Suprapubic skin (tissue), 4 donors: Measurements from ENCODE around the gene AAK1. TPM values are rescaled to one million over a fixed set of nuclear protein-coding genes. Genes with fewer than 3 reads are reported as not detected.
"Not testable (repeated sequence)": the region's sequence is repeated elsewhere in the genome, so short reads cannot be mapped to it uniquely, and the experiment has no call there.

Experiments used
- DNase-seq, 2 donors: peaks; one replicate each; pipeline ENCODE4 v3.0.0-alpha.2; 2019; ENCODE audit warnings: low spot score in 2 of 2
- H3K27ac ChIP-seq: fragments of 200-600 bp; sonication (generic); one replicate; pipeline ENCODE4 v1.5.1; 2019
- H3K27me3 ChIP-seq: fragments of 200-600 bp; sonication (generic); one replicate; pipeline ENCODE4 v1.5.1; 2019
- H3K36me3 ChIP-seq: fragments of 200-600 bp; sonication (generic); one replicate; pipeline ENCODE4 v1.5.1; 2019
- H3K4me1 ChIP-seq: fragments of 200-600 bp; sonication (generic); one replicate; pipeline ENCODE4 v1.5.1; 2019
- H3K4me3 ChIP-seq: fragments of 200-600 bp; sonication (generic); one replicate; pipeline ENCODE4 v1.5.1; 2019; ENCODE audit warnings: mild to moderate bottlenecking
- H3K9me3 ChIP-seq: fragments of 200-600 bp; sonication (generic); one replicate; pipeline ENCODE4 v1.5.1; 2019
- EP300 ChIP-seq: sonication (generic); formaldehyde crosslinking; IDR thresholded peaks from one replicate; pipeline ENCODE4 v1.6.1; 2017; ENCODE audit warnings: antibody characterized with exemption
- POLR2A ChIP-seq, 2 donors: fragments of 450-650 bp; IDR thresholded peaks; one replicate each; pipeline ENCODE4 v1.6.1; 2017; ENCODE audit warnings: antibody characterized with exemption in 2 of 2, mild to moderate bottlenecking in 2 of 2, moderate library complexity in 2 of 2
- POLR2AphosphoS5 ChIP-seq, 3 donors: sonication (generic); formaldehyde crosslinking; IDR thresholded peaks; one replicate each; pipeline ENCODE4 v1.6.1; 2017; ENCODE audit warnings: antibody characterized with exemption in 3 of 3
- WGBS: methylation state at CpG from one replicate; pipeline ENCODE4 v1.1.5; 2018; 5-methylcytosine and 5-hydroxymethylcytosine counted together
- total RNA-seq, 4 donors: library from RNA; depleted of rRNA; stranded (reverse); fragments of >200 nt; gene quantifications; one replicate each; pipeline ENCODE4 v1.1.0, GENCODE V29; 2016
- TF ChIP-seq, protein P1 (sequence below), 2 donors: fragments of 200-600 bp in 1 of 2; fragments of 450-650 bp in 1 of 2; sonication (generic) in 1 of 2; IDR thresholded peaks; one replicate each; pipeline ENCODE4 v1.5.1; 2016 to 2019; ENCODE audit warnings: antibody characterized with exemption in 2 of 2, mild to moderate bottlenecking in 1 of 2, moderate library complexity in 1 of 2

The AAK1 gene
- total RNA-seq, 4 donors from 2014 or later = 26.4 to 48.4 (median 32.7) TPM

DNA sequence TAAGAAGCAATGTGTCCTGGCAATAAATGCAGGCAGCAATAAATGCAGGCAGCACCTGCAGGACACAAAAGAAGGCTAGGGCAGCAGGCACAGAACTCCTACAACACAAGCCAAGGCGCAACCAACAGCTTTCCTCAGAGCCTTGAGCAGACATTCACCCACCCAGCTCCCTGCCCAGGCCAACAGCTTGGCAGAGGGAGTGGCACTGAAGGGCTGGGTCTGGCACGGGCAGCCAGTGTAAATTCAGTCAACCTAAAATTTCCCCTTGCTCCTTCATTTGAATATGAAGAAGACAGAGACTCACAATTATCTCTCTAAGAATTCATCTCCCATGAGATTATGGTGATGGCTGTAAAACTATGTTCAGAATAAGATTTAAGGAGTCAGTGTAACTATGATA, 35.4 kb downstream of the AAK1 start:
- DNase-seq = no peak
- no peaks in the 10 kb centered on the region for H3K27me3 ChIP-seq
- TF ChIP-seq POLR2AphosphoS5 (IDR thresholded peaks at IDR 0.05) = no peak
- no peak for TF ChIP-seq EP300
- TF ChIP-seq POLR2A (IDR thresholded peaks at IDR 0.05) = no peak
- TF ChIP-seq, protein P1, sequence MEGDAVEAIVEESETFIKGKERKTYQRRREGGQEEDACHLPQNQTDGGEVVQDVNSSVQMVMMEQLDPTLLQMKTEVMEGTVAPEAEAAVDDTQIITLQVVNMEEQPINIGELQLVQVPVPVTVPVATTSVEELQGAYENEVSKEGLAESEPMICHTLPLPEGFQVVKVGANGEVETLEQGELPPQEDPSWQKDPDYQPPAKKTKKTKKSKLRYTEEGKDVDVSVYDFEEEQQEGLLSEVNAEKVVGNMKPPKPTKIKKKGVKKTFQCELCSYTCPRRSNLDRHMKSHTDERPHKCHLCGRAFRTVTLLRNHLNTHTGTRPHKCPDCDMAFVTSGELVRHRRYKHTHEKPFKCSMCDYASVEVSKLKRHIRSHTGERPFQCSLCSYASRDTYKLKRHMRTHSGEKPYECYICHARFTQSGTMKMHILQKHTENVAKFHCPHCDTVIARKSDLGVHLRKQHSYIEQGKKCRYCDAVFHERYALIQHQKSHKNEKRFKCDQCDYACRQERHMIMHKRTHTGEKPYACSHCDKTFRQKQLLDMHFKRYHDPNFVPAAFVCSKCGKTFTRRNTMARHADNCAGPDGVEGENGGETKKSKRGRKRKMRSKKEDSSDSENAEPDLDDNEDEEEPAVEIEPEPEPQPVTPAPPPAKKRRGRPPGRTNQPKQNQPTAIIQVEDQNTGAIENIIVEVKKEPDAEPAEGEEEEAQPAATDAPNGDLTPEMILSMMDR (IDR thresholded peaks at IDR 0.05) = no peak
- peaks cover 8% of the 10 kb centered on the region for H3K4me1 ChIP-seq
- no peak overlapping the region for H3K27ac ChIP-seq
- no peaks in the 10 kb centered on the region for H3K36me3 ChIP-seq
- H3K9me3 ChIP-seq = no peaks in the 10 kb centered on the region
- 29% methylated on average over 2 of the region's 2 CpGs for WGBS
- H3K4me3 ChIP-seq = no peak overlapping the region

DNA sequence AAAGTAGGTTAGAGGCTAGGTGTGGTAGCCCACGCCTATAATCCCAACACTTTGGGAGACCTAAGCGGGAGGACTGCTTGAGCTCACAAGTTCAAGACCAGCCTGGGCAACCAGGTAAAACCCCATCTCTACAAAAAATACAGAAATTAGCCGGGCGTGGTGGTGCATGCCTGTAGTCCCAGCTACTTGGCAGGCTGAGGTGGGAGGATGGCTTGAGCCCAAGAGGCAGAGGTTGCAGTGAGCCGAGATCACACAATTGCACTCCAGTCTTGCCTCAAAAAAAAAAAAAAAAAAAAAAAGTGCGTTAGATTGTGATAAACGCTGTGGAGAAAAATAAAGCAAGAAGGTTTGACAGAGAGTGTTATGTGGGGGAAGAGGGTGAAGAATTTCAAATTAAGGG, 36.8 kb downstream of the AAK1 start:
- H3K4me1 ChIP-seq, H3K9me3 ChIP-seq, H3K36me3 ChIP-seq, DNase-seq, H3K27me3 ChIP-seq, H3K4me3 ChIP-seq, H3K27ac ChIP-seq: not testable (repeated sequence)
- WGBS = 51% methylated on average over 7 of the region's 7 CpGs

DNA sequence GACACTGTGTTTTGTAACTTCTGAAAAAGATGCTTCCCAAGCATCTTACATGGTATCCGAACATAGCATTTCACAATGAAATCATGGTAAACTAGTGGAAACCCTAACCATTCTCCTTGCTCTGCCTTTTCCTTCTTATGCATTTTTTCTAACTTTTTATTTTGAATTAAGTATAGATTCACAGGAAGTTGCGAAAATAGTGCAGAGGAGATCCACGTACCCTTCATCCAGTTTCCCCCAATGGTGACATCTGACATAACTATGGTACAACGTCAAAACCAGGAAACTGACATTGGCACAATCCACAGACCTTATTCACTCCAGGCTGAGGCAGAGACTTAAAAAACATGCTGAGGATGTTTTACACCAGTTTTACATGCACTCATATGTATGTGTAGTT, 38.3 kb downstream of the AAK1 start:
- peaks cover 12% of the 10 kb centered on the region for H3K4me1 ChIP-seq
- no peaks in the 10 kb centered on the region for H3K27me3 ChIP-seq
- no peaks in the 10 kb centered on the region for H3K36me3 ChIP-seq
- DNase-seq = no peak
- TF ChIP-seq POLR2A (IDR thresholded peaks at IDR 0.05) (no peak), POLR2AphosphoS5 (IDR thresholded peaks at IDR 0.05) (no peak), EP300 (no peak)
- TF ChIP-seq, protein P1 (IDR thresholded peaks at IDR 0.05) = no peak
- H3K9me3 ChIP-seq = no peaks in the 10 kb centered on the region
- no peak overlapping the region for H3K27ac ChIP-seq
- WGBS = 91% methylated on average over 4 of the region's 4 CpGs
- no peak overlapping the region for H3K4me3 ChIP-seq

DNA sequence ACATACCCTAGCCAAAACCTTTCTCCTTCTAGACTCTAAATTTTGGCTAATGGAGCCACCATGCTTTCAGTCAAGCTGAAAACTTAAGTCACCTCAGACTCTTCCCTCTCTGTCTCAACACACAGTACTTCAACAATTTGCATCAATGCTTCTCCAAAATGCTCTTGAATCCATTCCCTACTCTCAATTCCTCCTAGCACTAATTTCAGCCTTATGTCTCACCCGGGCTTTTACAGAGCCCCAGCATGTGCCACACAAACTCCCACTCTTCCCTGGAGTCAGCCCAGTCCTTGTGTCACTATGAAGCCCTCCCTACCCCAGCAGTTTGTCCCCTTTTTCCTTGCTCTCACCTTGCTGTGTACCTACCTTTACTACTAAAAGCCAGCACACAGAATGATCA, 38.7 kb downstream of the AAK1 start:
- H3K27ac ChIP-seq = no peak overlapping the region
- H3K27me3 ChIP-seq = no peaks in the 10 kb centered on the region
- peaks cover 12% of the 10 kb centered on the region for H3K4me1 ChIP-seq
- H3K9me3 ChIP-seq = no peaks in the 10 kb centered on the region
- no peak for DNase-seq
- H3K36me3 ChIP-seq = no peaks in the 10 kb centered on the region
- WGBS = 83% methylated on average over 1 of the region's 1 CpG
- H3K4me3 ChIP-seq = no peak overlapping the region
- TF ChIP-seq POLR2AphosphoS5 (IDR thresholded peaks at IDR 0.05) (no peak), EP300 (no peak), POLR2A (IDR thresholded peaks at IDR 0.05) (no peak)
- TF ChIP-seq, protein P1 (IDR thresholded peaks at IDR 0.05) = no peak

DNA sequence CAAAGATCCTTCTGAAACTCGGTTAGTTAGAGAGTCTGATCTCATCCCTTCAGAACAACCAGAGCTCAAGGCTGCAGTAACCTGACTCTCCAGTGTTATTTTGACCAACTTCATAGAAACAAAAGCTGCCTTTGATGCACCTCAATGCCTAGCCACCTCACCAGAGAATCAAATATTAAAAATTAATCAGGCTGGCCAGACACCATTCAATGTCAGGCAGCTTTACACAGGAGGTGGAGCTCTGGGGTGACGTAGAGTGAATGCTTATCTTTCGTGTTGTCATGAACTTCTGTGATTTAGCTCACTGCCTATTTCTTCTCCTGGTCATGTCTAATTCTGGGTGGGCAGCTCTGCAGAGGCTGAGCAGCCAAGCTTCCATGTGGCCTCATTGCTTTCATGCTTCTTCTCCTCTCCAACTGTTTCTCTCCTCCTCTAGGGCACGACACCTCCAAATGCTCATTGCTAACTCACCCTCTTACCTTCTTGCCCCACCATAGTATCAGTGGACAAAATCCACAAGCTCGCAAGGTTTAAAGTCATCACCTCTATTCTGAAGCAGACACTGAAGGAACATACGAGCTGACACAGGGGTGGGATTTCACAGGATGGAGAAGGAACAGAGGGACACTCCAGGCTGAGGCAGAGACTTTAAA, 39.4 kb downstream of the AAK1 start:
- Histone ChIP-seq H3K27ac (no peak overlapping the region), H3K9me3 (no peaks in the 10 kb centered on the region), H3K36me3 (no peaks in the 10 kb centered on the region), H3K4me3 (no peak overlapping the region), H3K27me3 (no peaks in the 10 kb centered on the region), H3K4me1 (peaks cover 12% of the 10 kb centered on the region)
- no peak for DNase-seq
- TF ChIP-seq EP300 (no peak), POLR2A (IDR thresholded peaks at IDR 0.05) (no peak), POLR2AphosphoS5 (IDR thresholded peaks at IDR 0.05) (no peak)
- TF ChIP-seq, protein P1 (IDR thresholded peaks at IDR 0.05) = no peak
- 86% methylated on average over 6 of the region's 6 CpGs for WGBS
